Vagina (tissue), 2 donors: Measurements from ENCODE around the gene CRYGB.

Source experiments
- POLR2A ChIP-seq, 2 donors: fragments of 450-650 bp; IDR thresholded peaks; one replicate each; pipeline ENCODE4 v1.6.1; 2017; ENCODE audit warnings: antibody characterized with exemption in 2 of 2, mild to moderate bottlenecking in 2 of 2, moderate library complexity in 2 of 2
- TF ChIP-seq, protein P1 (sequence below), 3 experiments: fragments of 450-650 bp in 2 of 3; fragments of 200-600 bp in 1 of 3; sonication (generic) in 1 of 3; IDR thresholded peaks; one replicate each; pipeline ENCODE4 v1.5.1; 2017 to 2019; ENCODE audit warnings: antibody characterized with exemption in 3 of 3, mild to moderate bottlenecking in 2 of 3, moderate library complexity in 2 of 3

DNA sequence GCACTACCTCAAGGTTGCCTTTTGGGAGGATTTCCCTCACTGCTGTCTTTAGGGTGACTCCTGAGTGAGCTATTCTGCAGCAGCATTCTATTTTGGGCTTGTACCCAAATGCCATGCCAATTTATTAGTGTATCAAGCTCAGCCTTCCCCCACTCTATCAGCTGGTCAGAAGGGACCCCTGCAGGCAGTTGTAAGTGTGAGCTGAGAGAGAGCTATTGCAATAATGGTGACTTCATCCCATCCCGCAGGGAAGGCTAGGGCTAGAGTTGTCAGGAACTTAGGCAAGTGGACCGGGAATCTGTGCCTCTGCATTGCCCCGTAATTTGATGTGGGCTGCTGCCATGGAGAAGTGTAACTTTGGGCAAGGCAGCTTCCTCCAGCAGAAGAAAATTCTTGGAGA is 1.8 kb upstream of the CRYGB start:
- TF ChIP-seq POLR2A (IDR thresholded peaks at IDR 0.05), result no peak
- TF ChIP-seq, protein P1, sequence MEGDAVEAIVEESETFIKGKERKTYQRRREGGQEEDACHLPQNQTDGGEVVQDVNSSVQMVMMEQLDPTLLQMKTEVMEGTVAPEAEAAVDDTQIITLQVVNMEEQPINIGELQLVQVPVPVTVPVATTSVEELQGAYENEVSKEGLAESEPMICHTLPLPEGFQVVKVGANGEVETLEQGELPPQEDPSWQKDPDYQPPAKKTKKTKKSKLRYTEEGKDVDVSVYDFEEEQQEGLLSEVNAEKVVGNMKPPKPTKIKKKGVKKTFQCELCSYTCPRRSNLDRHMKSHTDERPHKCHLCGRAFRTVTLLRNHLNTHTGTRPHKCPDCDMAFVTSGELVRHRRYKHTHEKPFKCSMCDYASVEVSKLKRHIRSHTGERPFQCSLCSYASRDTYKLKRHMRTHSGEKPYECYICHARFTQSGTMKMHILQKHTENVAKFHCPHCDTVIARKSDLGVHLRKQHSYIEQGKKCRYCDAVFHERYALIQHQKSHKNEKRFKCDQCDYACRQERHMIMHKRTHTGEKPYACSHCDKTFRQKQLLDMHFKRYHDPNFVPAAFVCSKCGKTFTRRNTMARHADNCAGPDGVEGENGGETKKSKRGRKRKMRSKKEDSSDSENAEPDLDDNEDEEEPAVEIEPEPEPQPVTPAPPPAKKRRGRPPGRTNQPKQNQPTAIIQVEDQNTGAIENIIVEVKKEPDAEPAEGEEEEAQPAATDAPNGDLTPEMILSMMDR (IDR thresholded peaks at IDR 0.05), result no peak
